ENCODE results near the gene AP3M1. TPM values are rescaled to one million over a fixed set of nuclear protein-coding genes. Genes with fewer than 3 reads are reported as not detected.

AP3M1 gene
- total and polyA plus RNA-seq, 2 donors (not counting 1 experiment from before 2014, with no cell fraction given): 28.4 to 55.3 TPM

GRCh38 chr10:74175510-74176379 is 25.1 kb upstream of the AP3M1 start:
- Histone ChIP-seq H3K27me3 (ENCODE audit: control insufficient read depth, insufficient read depth, low read length) (no peaks in the 10 kb centered on the region), H3K9ac (ENCODE audit: insufficient read depth, low read length) (peak overlapping the region; percentile 94), H4K20me1 (ENCODE audit: control insufficient read depth, extremely low read depth, insufficient read depth, low read length) (no peaks in the 10 kb centered on the region), H3K9me3 (ENCODE audit: control insufficient read depth, insufficient read depth, low read depth, low read length) (no peaks in the 10 kb centered on the region), H3K4me2 (ENCODE audit: extremely low read depth, insufficient read depth, low read length) (peak overlapping the region; percentile 86), H3K4me3 (replicated peaks in 1 of 4; ENCODE audit: control extremely low read depth in 1 of 4, insufficient read depth in 1 of 4, low read depth in 3 of 4, low read length in 4 of 4) (peak overlapping the region; percentile 69 to 91 (median 80)), H3K36me3 (ENCODE audit: control insufficient read depth, insufficient read depth, low read length) (no peaks in the 10 kb centered on the region), H2AFZ (ENCODE audit: low read length) (peak overlapping the region; percentile 88), H3K27ac (ENCODE audit: insufficient read depth, low read length) (peak overlapping the region; percentile 96), H3K79me2 (ENCODE audit: control insufficient read depth, insufficient read depth, low read length) (peaks cover 27% of the 10 kb centered on the region), H3K4me1 (ENCODE audit: control insufficient read depth, extremely low read depth, insufficient read depth, low read length) (no peaks in the 10 kb centered on the region)
- no peak for TF ChIP-seq EZH2 (IDR thresholded peaks at IDR 0.05; ENCODE audit: low read length, missing control alignments)
- no peak for TF ChIP-seq CTCF (conservative IDR thresholded peaks at IDR 0.05 in 1 of 2, IDR thresholded peaks at IDR 0.05 in 1 of 2; ENCODE audit: low read depth in 1 of 2, low read length in 2 of 2)
- no peak for DNase-seq (ENCODE audit: low read depth in 2 of 2)

GRCh38 chr10:74174521-74174920 is 23.9 kb upstream of the AP3M1 start:
- no peak for DNase-seq (ENCODE audit: low read depth in 2 of 2)

More at GRCh38 chr10:74174521-74174920, 23.9 kb upstream of the AP3M1 start:
- no peak overlapping the region for H3K9ac ChIP-seq (ENCODE audit: insufficient read depth, low read length)
- no peaks in the 10 kb centered on the region for H3K27me3 ChIP-seq (ENCODE audit: control insufficient read depth, insufficient read depth, low read length)
- no peak overlapping the region for H2AFZ ChIP-seq (ENCODE audit: low read length)
- no peaks in the 10 kb centered on the region for H3K9me3 ChIP-seq (ENCODE audit: control insufficient read depth, insufficient read depth, low read depth, low read length)
- H3K79me2 ChIP-seq (ENCODE audit: control insufficient read depth, insufficient read depth, low read length): peaks cover 21% of the 10 kb centered on the region
- no peaks in the 10 kb centered on the region for H3K4me1 ChIP-seq (ENCODE audit: control insufficient read depth, extremely low read depth, insufficient read depth, low read length)
- H4K20me1 ChIP-seq (ENCODE audit: control insufficient read depth, extremely low read depth, insufficient read depth, low read length): no peaks in the 10 kb centered on the region
- H3K4me2 ChIP-seq (ENCODE audit: extremely low read depth, insufficient read depth, low read length): no peak overlapping the region
- no peak overlapping the region for H3K27ac ChIP-seq (ENCODE audit: insufficient read depth, low read length)
- no peaks in the 10 kb centered on the region for H3K36me3 ChIP-seq (ENCODE audit: control insufficient read depth, insufficient read depth, low read length)
- H3K4me3 ChIP-seq (replicated peaks in 1 of 4; ENCODE audit: control extremely low read depth in 1 of 4, insufficient read depth in 1 of 4, low read depth in 3 of 4, low read length in 4 of 4): no peak overlapping the region
- no peak for TF ChIP-seq CTCF (conservative IDR thresholded peaks at IDR 0.05 in 1 of 2, IDR thresholded peaks at IDR 0.05 in 1 of 2; ENCODE audit: low read depth in 1 of 2, low read length in 2 of 2)
- no peak for TF ChIP-seq EZH2 (IDR thresholded peaks at IDR 0.05; ENCODE audit: low read length, missing control alignments)
